Right lobe of liver (tissue), 6 donors: ENCODE measurements around the gene AP4S1. TPM values are rescaled to one million over a fixed set of nuclear protein-coding genes. Genes with fewer than 3 reads are reported as not detected.
"Not testable (repeated sequence)": the region's sequence is repeated elsewhere in the genome, so short reads cannot be mapped to it uniquely, and the experiment has no call there.

Experiments used
- ATAC-seq, 4 donors: fragments of 200-7000 bp; cut with Tn5 transposase; one replicate each; pipeline ENCODE4 v1.9.1; 2020; ENCODE audit warnings: mild to moderate bottlenecking in 4 of 4, moderate library complexity in 4 of 4
- DNase-seq, 3 donors: peaks; one replicate each; pipeline ENCODE4 v3.0.0-alpha.2; 2020
- H3K27ac ChIP-seq, 3 donors: fragments of 200-600 bp; one replicate each; pipeline ENCODE4 v1.8.0; 2022
- H3K27me3 ChIP-seq, 2 donors: fragments of 200-600 bp; one replicate each; pipeline ENCODE4 v1.8.0; 2022
- H3K36me3 ChIP-seq, 4 donors: fragments of 200-600 bp; sonication (generic) in 1 of 4; one replicate each; pipeline versions ENCODE4 v1.5.1 to v1.8.0; 2017 to 2022; ENCODE audit warnings: control low read depth in 1 of 4
- H3K4me1 ChIP-seq, 4 donors: fragments of 200-600 bp; sonication (generic) in 1 of 4; one replicate each; pipeline versions ENCODE4 v1.5.1 to v1.8.0; 2017 to 2022; ENCODE audit warnings: control low read depth in 1 of 4
- H3K4me3 ChIP-seq, 3 donors: fragments of 200-600 bp; one replicate each; pipeline ENCODE4 v1.8.0; 2022
- H3K9me3 ChIP-seq, 4 donors: fragments of 200-600 bp; sonication (generic) in 1 of 4; one replicate each; pipeline versions ENCODE4 v1.5.1 to v1.8.0; 2017 to 2022; ENCODE audit warnings: control low read depth in 1 of 4
- POLR2A ChIP-seq: fragments of 450-650 bp; IDR thresholded peaks from one replicate; pipeline ENCODE4 v1.6.1; 2017; ENCODE audit warnings: antibody characterized with exemption, mild to moderate bottlenecking
- WGBS: methylation state at CpG from one replicate; pipeline ENCODE4 v1.1.6; 2018; ENCODE audit warnings: low coverage, low lambda C conversion rate; ENCODE audit not compliant: insufficient coverage; ENCODE audit errors: missing lambda C conversion rate; 5-methylcytosine and 5-hydroxymethylcytosine counted together
- intact Hi-C, 2 donors: fragments of 100-400 bp; cut with DNase I; formaldehyde crosslinking; loops; one replicate each; pipeline versions ENCODE4 v1.11.2 to v1.14.1; 2022
- total RNA-seq, 6 experiments: library from RNA; depleted of rRNA in 2 of 6; stranded (reverse); fragments of >200 nt in 2 of 6; fragmentation: NEBNext Ultra II Directional in 3 of 6; extraction: Animal tissue kit (Norgen Biotek cat#: 25700) in 3 of 6; gene quantifications; one replicate each; pipeline versions ENCODE4 v1.1.0 to v1.2.4, GENCODE V29; 2016 to 2023
- TF ChIP-seq, protein P1 (sequence below), 4 donors: fragments of 200-600 bp in 3 of 4; fragments of 450-650 bp in 1 of 4; IDR thresholded peaks; one replicate each; pipeline versions ENCODE4 v1.5.1 to v1.8.0; 2016 to 2022; ENCODE audit warnings: antibody characterized with exemption in 4 of 4, mild to moderate bottlenecking in 2 of 4
- donor health status: DM: no; HTN: yes; CAD: no.
- donor health status: DM: no; HTN: no; CAD: no.
- donor health status: DM: no; HTN: no; CAD: no.
- donor health status: DM: no; HTN: yes; CAD: no.
- donor health status: DM: no; HTN: yes; CAD: no.

AP4S1 gene
- total RNA-seq, 6 experiments from 2014 or later, result 2.0 to 5.3 (median 2.5) TPM

DNA sequence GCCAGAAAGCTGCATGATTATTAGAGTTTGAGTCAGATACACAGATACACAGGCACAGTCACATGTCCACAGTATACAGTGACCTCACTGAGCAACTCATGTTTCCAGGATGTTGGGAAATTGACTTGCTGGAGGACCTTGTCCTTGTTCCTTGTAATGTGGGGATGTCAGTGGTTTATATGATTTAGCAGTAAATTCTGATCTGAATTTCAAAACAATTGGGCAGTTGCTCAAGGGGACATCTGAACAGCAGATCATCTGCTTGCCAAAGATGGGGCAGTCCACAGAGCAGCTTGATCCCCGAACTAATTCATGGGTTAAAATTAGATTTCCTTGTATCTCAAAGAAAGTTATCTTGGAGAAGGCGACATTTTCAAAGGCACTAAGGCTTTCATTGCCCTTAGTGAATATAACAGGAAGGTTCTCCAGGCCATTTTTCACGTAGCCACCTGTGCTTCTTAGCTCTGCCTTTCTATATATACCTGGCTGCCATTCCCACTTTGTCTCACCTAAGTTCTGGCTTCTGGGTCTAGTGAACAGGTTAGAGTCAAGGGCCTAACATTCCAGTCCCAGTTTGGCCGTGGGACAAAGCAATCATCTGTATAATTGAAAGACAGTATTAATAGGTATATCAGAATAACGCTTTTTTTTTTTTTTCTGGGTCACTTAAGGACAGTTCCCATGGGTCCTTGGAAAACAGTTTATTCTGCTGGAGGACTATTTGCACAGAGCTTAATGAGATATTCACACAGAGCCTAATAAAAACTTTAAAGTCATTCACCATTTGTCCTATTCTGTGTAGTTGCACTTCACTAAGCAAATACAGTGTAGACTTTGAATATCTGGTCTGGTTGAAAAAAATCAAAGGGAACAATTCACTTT lies 65.7 kb downstream of the AP4S1 start:
- Histone ChIP-seq H3K4me3 (no peak overlapping the region), H3K27ac (peak overlapping the region; percentile 81 to 91 (median 89)), H3K4me1 (peaks cover 0 to 27% (median 14%) of the 10 kb centered on the region in 4 donors), H3K36me3 (no peaks in the 10 kb centered on the region), H3K27me3 (no peaks in the 10 kb centered on the region), H3K9me3 (no peaks in the 10 kb centered on the region)
- intact Hi-C loops, result no loop called here
- ATAC-seq (peak; percentile 87 to 93 (median 90)), DNase-seq (peak in 1 of 3 donors; percentile 56)
- WGBS, result 34% methylated on average over 5 of the region's 5 CpGs
- TF ChIP-seq, protein P1, sequence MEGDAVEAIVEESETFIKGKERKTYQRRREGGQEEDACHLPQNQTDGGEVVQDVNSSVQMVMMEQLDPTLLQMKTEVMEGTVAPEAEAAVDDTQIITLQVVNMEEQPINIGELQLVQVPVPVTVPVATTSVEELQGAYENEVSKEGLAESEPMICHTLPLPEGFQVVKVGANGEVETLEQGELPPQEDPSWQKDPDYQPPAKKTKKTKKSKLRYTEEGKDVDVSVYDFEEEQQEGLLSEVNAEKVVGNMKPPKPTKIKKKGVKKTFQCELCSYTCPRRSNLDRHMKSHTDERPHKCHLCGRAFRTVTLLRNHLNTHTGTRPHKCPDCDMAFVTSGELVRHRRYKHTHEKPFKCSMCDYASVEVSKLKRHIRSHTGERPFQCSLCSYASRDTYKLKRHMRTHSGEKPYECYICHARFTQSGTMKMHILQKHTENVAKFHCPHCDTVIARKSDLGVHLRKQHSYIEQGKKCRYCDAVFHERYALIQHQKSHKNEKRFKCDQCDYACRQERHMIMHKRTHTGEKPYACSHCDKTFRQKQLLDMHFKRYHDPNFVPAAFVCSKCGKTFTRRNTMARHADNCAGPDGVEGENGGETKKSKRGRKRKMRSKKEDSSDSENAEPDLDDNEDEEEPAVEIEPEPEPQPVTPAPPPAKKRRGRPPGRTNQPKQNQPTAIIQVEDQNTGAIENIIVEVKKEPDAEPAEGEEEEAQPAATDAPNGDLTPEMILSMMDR (IDR thresholded peaks at IDR 0.05), result no peak
- TF ChIP-seq POLR2A, result peak; percentile 71

DNA sequence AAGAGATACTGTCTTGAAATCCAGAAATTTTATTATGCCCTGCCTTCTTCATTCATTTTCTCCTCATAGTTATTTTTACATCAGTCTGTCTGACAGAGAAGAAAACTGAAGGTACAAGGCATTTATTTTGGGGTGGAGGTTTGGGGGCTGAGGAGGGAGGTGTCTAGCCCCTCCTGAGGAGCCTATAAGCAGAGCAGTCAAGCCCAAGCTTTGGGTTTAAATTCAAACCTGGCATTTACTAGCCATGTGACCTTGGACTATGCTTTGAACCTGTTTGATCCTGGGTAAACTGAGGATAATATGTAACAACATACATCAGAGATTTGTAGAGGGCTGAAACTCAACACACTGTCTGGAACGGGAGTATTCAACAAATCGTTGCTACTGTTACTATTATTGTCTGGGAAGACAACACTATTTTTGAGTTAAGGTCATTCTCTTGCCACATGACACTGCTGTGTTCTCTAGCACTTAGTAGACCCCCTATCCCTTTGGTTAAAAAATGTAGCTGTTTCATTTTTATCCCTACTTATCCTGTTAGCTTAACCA lies 66.8 kb downstream of the AP4S1 start:
- TF ChIP-seq, protein P1 (IDR thresholded peaks at IDR 0.05), result no peak
- no peak for TF ChIP-seq POLR2A
- H3K4me1 ChIP-seq, result peaks cover 0 to 27% (median 14%) of the 10 kb centered on the region in 4 donors
- 89% methylated on average over 2 of the region's 2 CpGs for WGBS
- H3K27me3 ChIP-seq, result no peaks in the 10 kb centered on the region
- DNase-seq (no peak), ATAC-seq (no peak)
- peaks cover 0 to 2% (median 0%) of the 10 kb centered on the region in 4 donors for H3K36me3 ChIP-seq
- intact Hi-C loops, result no loop called here
- no peaks in the 10 kb centered on the region for H3K9me3 ChIP-seq
- peak overlapping the region; percentile 81 to 89 (median 81) for H3K27ac ChIP-seq
- H3K4me3 ChIP-seq, result no peak overlapping the region

DNA sequence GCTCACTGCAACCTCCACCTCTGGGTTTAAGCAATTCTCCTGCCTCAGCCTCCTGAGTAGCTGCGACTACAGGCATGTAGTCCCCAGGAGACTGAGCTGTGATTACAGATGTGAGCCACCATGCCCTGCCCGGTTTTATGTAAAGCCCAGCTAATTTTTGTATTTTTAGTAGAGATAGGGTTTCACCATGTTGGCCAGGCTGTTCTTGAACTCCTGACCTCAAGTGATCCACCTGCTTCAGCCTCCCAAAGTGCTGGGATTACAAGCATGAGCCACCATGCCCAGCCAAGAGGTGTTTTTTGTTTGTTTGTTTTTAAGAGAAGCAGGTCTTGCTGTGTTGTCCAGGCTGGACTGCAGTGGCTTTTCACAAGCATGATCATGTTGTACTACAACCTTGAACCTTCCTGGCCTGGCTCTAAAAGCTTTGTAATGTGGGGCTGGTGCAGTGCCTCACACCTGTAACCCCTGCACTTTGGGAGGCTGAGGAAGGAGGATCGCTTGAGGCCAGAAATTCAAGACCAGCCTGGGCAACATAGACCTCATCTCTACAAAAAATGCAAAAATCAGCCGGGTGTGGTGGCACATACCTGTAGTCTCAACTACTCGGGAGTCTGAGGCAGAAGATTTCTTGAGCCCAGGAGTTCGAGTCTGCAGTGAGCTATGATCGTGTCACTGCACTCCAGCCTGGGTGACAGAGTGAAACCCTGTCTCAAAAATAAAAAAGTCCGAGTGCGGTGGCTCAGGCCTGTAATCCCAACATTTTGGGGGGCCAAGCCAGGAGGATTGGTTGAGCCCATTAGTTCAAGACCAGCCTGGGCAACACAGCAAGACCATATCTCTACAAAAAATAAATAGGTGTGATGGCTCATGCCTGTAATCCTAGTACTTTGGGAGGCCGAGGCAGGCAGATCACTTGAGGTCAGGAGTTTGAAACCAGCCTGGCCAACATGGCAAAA lies 68.7 kb downstream of the AP4S1 start:
- ATAC-seq, H3K4me3 ChIP-seq, intact Hi-C loops, H3K27ac ChIP-seq, H3K27me3 ChIP-seq, DNase-seq, H3K9me3 ChIP-seq: not testable (repeated sequence)
- peaks cover 0 to 27% (median 14%) of the 10 kb centered on the region in 4 donors for H3K4me1 ChIP-seq
- WGBS, result 93% methylated on average over 10 of the region's 10 CpGs
- peaks cover 7 to 20% (median 12%) of the 10 kb centered on the region in 4 donors for H3K36me3 ChIP-seq

DNA sequence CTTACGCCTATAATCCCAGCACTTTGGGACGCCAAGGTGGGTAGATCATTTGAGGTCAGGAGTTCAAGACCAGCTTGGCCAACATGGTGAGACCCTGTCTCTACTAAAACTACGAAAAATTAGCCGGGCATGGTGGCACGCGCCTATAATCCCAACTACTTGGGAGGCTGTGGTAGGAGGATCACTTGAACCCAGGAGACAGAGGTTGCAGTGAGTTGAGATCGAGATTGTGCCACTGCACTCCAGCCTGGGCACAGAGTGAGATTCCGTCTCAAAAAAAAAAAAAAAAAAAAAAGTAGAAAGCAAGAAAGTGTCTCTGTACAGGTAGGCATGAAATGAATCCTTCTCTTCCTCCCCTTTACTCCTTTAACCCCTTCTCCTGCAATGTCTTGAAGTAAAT lies 70.4 kb downstream of the AP4S1 start:
- H3K9me3 ChIP-seq, DNase-seq, intact Hi-C loops, ATAC-seq, H3K4me3 ChIP-seq, H3K27me3 ChIP-seq, H3K27ac ChIP-seq: not testable (repeated sequence)
- 88% methylated on average over 7 of the region's 8 CpGs for WGBS
- H3K36me3 ChIP-seq, result peaks cover 7 to 35% (median 22%) of the 10 kb centered on the region in 4 donors
- peaks cover 0 to 19% (median 9%) of the 10 kb centered on the region in 4 donors for H3K4me1 ChIP-seq

DNA sequence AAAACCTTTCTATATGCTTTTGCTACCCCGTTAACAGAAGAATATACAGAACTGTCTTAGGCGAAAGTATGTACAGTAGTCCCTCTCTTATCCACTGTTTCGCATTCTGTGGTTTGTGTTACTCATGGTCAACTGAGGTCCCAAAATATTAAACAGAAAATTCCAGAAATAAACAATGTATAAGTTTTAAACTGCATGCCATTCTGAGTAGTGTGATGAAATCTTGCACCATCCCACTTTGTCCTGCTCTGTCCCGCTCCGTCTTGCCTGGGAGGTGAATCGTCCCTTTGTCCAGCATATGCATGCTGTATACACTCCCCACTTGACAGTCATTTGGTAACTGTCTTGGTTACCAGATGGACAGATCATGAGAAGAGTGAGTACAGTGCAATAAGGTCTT lies 70.8 kb downstream of the AP4S1 start:
- no peak overlapping the region for H3K27ac ChIP-seq
- H3K4me3 ChIP-seq, result no peak overlapping the region
- H3K9me3 ChIP-seq, result no peaks in the 10 kb centered on the region
- intact Hi-C loops, result no loop called here
- peaks cover 0 to 15% (median 7%) of the 10 kb centered on the region in 4 donors for H3K4me1 ChIP-seq
- 95% methylated on average over 6 of the region's 6 CpGs for WGBS
- H3K36me3 ChIP-seq, result peaks cover 7 to 39% (median 26%) of the 10 kb centered on the region in 4 donors
- TF ChIP-seq POLR2A, result no peak
- TF ChIP-seq, protein P1 (IDR thresholded peaks at IDR 0.05), result no peak
- no peak for ATAC-seq
- no peak for DNase-seq
- H3K27me3 ChIP-seq, result no peaks in the 10 kb centered on the region
